Endothelial cell of umbilical vein (primary cell): ENCODE measurements around the gene CEP89. TPM values are rescaled to one million over a fixed set of nuclear protein-coding genes. Genes with fewer than 3 reads are reported as not detected.

Experiments used
- BruUV-seq: library from RNA; stranded (reverse); fragments of 400-500 nt; replicated peaks from 2 replicates; lab custom pipeline; 2021; lab: Mats Ljungman, UMichigan
- CTCF ChIA-PET: fragments of 300-600, 350-600 bp; sonication (Branson Sonifier 250); formaldehyde crosslinking; loops from one replicate; lab custom pipeline; 2021; ENCODE audit warnings: antibody characterized with exemption, inconsistent platforms; lab: Charles Lee
- POLR2A ChIA-PET: fragments of 300-600, 350-600 bp; sonication (Branson Sonifier 250); formaldehyde crosslinking; loops from one replicate; lab custom pipeline; 2021; ENCODE audit warnings: antibody characterized with exemption, inconsistent platforms; lab: Charles Lee
- DNase-seq: peaks from one replicate; pipeline ENCODE4 v3.0.0-alpha.2; 2011; ENCODE audit warnings: low read depth, low spot score
- FAIRE-seq: peaks from 2 replicates; lab custom pipeline; 2011; peaks lifted over from hg19 to GRCh38; lab: Jason Lieb, UNC
- H2AFZ ChIP-seq: 2 replicates; pipeline ENCODE4 v1.6.0; 2012; ENCODE audit warnings: low read depth, low read length, control low read depth, inconsistent platforms
- H3K27ac ChIP-seq: 2 replicates; pipeline ENCODE4 v1.5.1; 2011; ENCODE audit warnings: low read depth, mild to moderate bottlenecking, control low read depth, low read length, moderate library complexity; ENCODE audit not compliant: insufficient read depth
- H3K27me3 ChIP-seq, 2 experiments: 2 replicates each; pipeline versions ENCODE4 v1.6.0 to v1.6.1; 2011; ENCODE audit warnings: low read length in 2 of 2, mixed read lengths in 1 of 2; ENCODE audit not compliant: control insufficient read depth in 2 of 2, insufficient read depth in 2 of 2
- H3K36me3 ChIP-seq, 2 experiments: 2 replicates in 1 of 2; 3 replicates in 1 of 2; pipeline ENCODE4 v1.5.1; 2011; ENCODE audit warnings: low read length in 2 of 2, mild to moderate bottlenecking in 1 of 2, moderate library complexity in 1 of 2; ENCODE audit not compliant: control insufficient read depth in 2 of 2, insufficient read depth in 2 of 2; ENCODE audit errors: extremely low read depth in 1 of 2
- H3K4me1 ChIP-seq: 3 replicates; pipeline ENCODE4 v1.5.1; 2011; ENCODE audit warnings: mild to moderate bottlenecking, low read length; ENCODE audit not compliant: control insufficient read depth, insufficient read depth; ENCODE audit errors: extremely low read depth
- H3K4me2 ChIP-seq: 2 replicates; pipeline ENCODE4 v1.6.1; 2011; ENCODE audit warnings: low read length, control low read depth, mixed read lengths; ENCODE audit not compliant: insufficient read depth
- H3K4me3 ChIP-seq, 3 experiments: fragments of 200-600 bp in 1 of 3; sonication (generic), shearing (Covaris generic) in 1 of 3; replicated peaks in 1 of 3; 2 replicates each; pipeline ENCODE4 v1.5.1; 2011 to 2016; ENCODE audit warnings: control low read depth in 3 of 3, low read length in 3 of 3, mild to moderate bottlenecking in 2 of 3, inconsistent platforms in 1 of 3, low read depth in 1 of 3, moderate library complexity in 1 of 3; ENCODE audit not compliant: insufficient read depth in 1 of 3
- H3K79me2 ChIP-seq: 2 replicates; pipeline ENCODE4 v1.6.0; 2012; ENCODE audit warnings: low read length, inconsistent platforms; ENCODE audit not compliant: control insufficient read depth, insufficient read depth
- H3K9ac ChIP-seq: replicated peaks from 2 replicates; pipeline ENCODE3; 2011; ENCODE audit warnings: low read length, control low read depth; ENCODE audit not compliant: insufficient read depth; ENCODE audit errors: extremely low read depth
- H3K9me1 ChIP-seq: replicated peaks from 3 replicates; pipeline ENCODE4 v1.6.0; 2011; ENCODE audit warnings: mild to moderate bottlenecking, low read length; ENCODE audit not compliant: control insufficient read depth, insufficient read depth; ENCODE audit errors: extremely low read depth
- H3K9me3 ChIP-seq: replicated peaks from 2 replicates; pipeline ENCODE4 v1.5.1; 2012; ENCODE audit warnings: low read length, inconsistent platforms; ENCODE audit not compliant: control insufficient read depth, insufficient read depth
- H4K20me1 ChIP-seq: replicated peaks from 2 replicates; pipeline ENCODE3; 2011; ENCODE audit warnings: mild to moderate bottlenecking, low read length; ENCODE audit not compliant: control insufficient read depth, insufficient read depth; ENCODE audit errors: extremely low read depth
- CTCF ChIP-seq, 2 donors: IDR thresholded peaks; 1 replicate in 1 of 2; 2 replicates in 1 of 2; pipeline ENCODE4 v1.5.1; 2011; ENCODE audit warnings: low read length in 2 of 2, mild to moderate bottlenecking in 2 of 2, moderate library complexity in 2 of 2, control low read depth in 1 of 2, inconsistent platforms in 1 of 2, low read depth in 1 of 2; ENCODE audit not compliant: insufficient read depth in 1 of 2; ENCODE audit errors: extremely low read depth in 1 of 2
- EZH2 ChIP-seq: IDR thresholded peaks from 2 replicates; pipeline ENCODE4 v1.6.1; 2012; ENCODE audit warnings: borderline replicate concordance, low read depth, mild to moderate bottlenecking, moderate library complexity, low read length, inconsistent platforms; ENCODE audit not compliant: severe bottlenecking
- FOS ChIP-seq: IDR thresholded peaks from 2 replicates; pipeline ENCODE4 v1.6.1; 2011; ENCODE audit warnings: mild to moderate bottlenecking, low read length, moderate library complexity, borderline replicate concordance; ENCODE audit not compliant: insufficient read depth
- GATA2 ChIP-seq: IDR thresholded peaks from 2 replicates; pipeline ENCODE4 v1.7.0; 2011; ENCODE audit warnings: low read depth, mild to moderate bottlenecking, moderate library complexity, mixed read lengths, low read length; ENCODE audit not compliant: insufficient read length, insufficient read depth
- JUN ChIP-seq: IDR thresholded peaks from 2 replicates; pipeline ENCODE4 v1.6.1; 2011; ENCODE audit warnings: borderline replicate concordance, low read depth; ENCODE audit not compliant: insufficient read length, insufficient read depth
- MAX ChIP-seq: IDR thresholded peaks from 2 replicates; pipeline ENCODE4 v1.6.1; 2011; ENCODE audit not compliant: insufficient read depth, insufficient read length
- MYC ChIP-seq: IDR thresholded peaks from one replicate; pipeline ENCODE4 v1.6.1; 2011; ENCODE audit warnings: mild to moderate bottlenecking, low read depth, low read length
- POLR2A ChIP-seq: IDR thresholded peaks from 2 replicates; pipeline ENCODE4 v1.6.1; 2012; ENCODE audit warnings: low read depth, mild to moderate bottlenecking, control low read depth, low read length
- POLR2AphosphoS5 ChIP-seq: IDR thresholded peaks from 2 replicates; pipeline ENCODE4 v1.6.1; 2012; ENCODE audit warnings: low read depth, mild to moderate bottlenecking, control low read depth, low read length, moderate library complexity; ENCODE audit not compliant: insufficient read depth
- dilution Hi-C: fragments of 300-500 bp; cut with MboI; formaldehyde crosslinking; loops from one replicate; pipeline ENCODE4 v1.15.0; 2019; ENCODE audit warnings: low sequenced_read_pairs; ENCODE audit not compliant: extremely low pct_ligation_motif_present
- intact Hi-C: fragments of 100-400 bp; cut with micrococcal nuclease; formaldehyde crosslinking; loops from one replicate; pipeline ENCODE4 v1.10.0; 2022
- polyA plus RNA-seq, 4 experiments: library from polyadenylated mRNA; depleted of rRNA in 3 of 4; stranded (reverse) in 3 of 4; unstranded in 1 of 4; fragments of >200 nt; gene quantifications; 2 replicates each; pipeline versions ENCODE4 v1.2.1 to v1.2.3, GENCODE V29; 2011 to 2012; ENCODE audit warnings: missing spikeins in 1 of 4
- total RNA-seq: library from RNA; stranded (reverse); gene quantifications from 2 replicates; pipeline ENCODE4 v1.2.3, GENCODE V29; 2021

CEP89 gene
- total and polyA plus RNA-seq, 2 donors (not counting 3 experiments of a cell fraction or from before 2014, with no cell fraction given) = 25.1 to 46.2 TPM

GRCh38 chr19:32890841-32891240 lies 80.9 kb downstream of the CEP89 start:
- FAIRE-seq = no peak
- TF ChIP-seq JUN = no peak
- no peak for TF ChIP-seq CTCF (IDR thresholded peaks at IDR 0.05; ENCODE audit: extremely low read depth in 1 of 2, insufficient read depth in 1 of 2, low read depth in 1 of 2, low read length in 2 of 2)
- TF ChIP-seq POLR2AphosphoS5 = no peak
- TF ChIP-seq FOS = no peak
- no peak for TF ChIP-seq POLR2A
- TF ChIP-seq MAX = no peak
- TF ChIP-seq EZH2 = no peak
- TF ChIP-seq MYC = no peak
- TF ChIP-seq GATA2 = no peak

More at GRCh38 chr19:32890841-32891240, 80.9 kb downstream of the CEP89 start:
- H3K9me1 ChIP-seq = no peaks in the 10 kb centered on the region
- H3K9me3 ChIP-seq = no peaks in the 10 kb centered on the region
- no TSS peak for BruUV-seq
- H3K27ac ChIP-seq = no peak overlapping the region
- intact Hi-C loops (no loop called here), dilution Hi-C loops (no loop called here)
- no peaks in the 10 kb centered on the region for H3K4me1 ChIP-seq
- H2AFZ ChIP-seq = no peak overlapping the region
- ChIA-PET CTCF (no interaction called here), POLR2A (no interaction called here)
- H3K4me2 ChIP-seq = no peak overlapping the region
- H3K4me3 ChIP-seq = no peak overlapping the region
- H3K27me3 ChIP-seq = no peaks in the 10 kb centered on the region
- no peaks in the 10 kb centered on the region for H3K79me2 ChIP-seq
- H3K9ac ChIP-seq = no peak overlapping the region
- H3K36me3 ChIP-seq = no peaks in the 10 kb centered on the region
- no peaks in the 10 kb centered on the region for H4K20me1 ChIP-seq
- no peak for DNase-seq
